Measurements from ENCODE around the gene CA4.

GRCh38 chr17:60102632-60103096 is 47.1 kb upstream of the CA4 start:
- TF ChIP-seq CTCF (IDR thresholded peaks at IDR 0.05) (no peak), EP300 (IDR thresholded peaks at IDR 0.05) (no peak), POLR2A (IDR thresholded peaks at IDR 0.05) (no peak)

All from stomach (tissue), 4 donors.